Activated T-cell treated with anti-CD3 and anti-CD28 coated beads, Interleukin-2, amount 50 U/mL, for 4 hours (primary cell): ENCODE measurements around the gene BYSL. TPM values are rescaled to one million over a fixed set of nuclear protein-coding genes. Genes with fewer than 3 reads are reported as not detected.
"Not testable (repeated sequence)": the region's sequence is repeated elsewhere in the genome, so short reads cannot be mapped to it uniquely, and the experiment has no call there.

Experiments used
- ATAC-seq, 2 donors: fragments of 200-7000 bp; cut with Tn5 transposase; one replicate each; pipeline ENCODE4 v1.10.0; 2021
- DNase-seq: peaks from one replicate; pipeline ENCODE4 v3.0.0-alpha.2; 2020
- H3K27me3 Mint-ChIP-seq: one replicate; pipeline ENCODE4 v1.8.0; 2021; ENCODE audit warnings: low read depth, mixed read lengths
- H3K36me3 Mint-ChIP-seq: one replicate; pipeline ENCODE4 v1.8.0; 2022; ENCODE audit warnings: mixed read lengths; ENCODE audit not compliant: insufficient read depth
- H3K4me1 Mint-ChIP-seq: one replicate; pipeline ENCODE4 v1.8.0; 2021; ENCODE audit warnings: low read depth, mixed read lengths
- H3K4me3 Mint-ChIP-seq: one replicate; pipeline ENCODE4 v1.8.0; 2021; ENCODE audit warnings: mild to moderate bottlenecking, moderate library complexity, mixed read lengths
- H3K9me3 Mint-ChIP-seq: one replicate; pipeline ENCODE4 v1.8.0; 2021; ENCODE audit warnings: mixed read lengths
- total RNA-seq, 3 donors: library from RNA; stranded (reverse); gene quantifications; one replicate each; pipeline ENCODE4 v1.2.1, GENCODE V29; 2021

Gene BYSL
- total RNA-seq, 3 donors from 2014 or later: 128 to 140 (median 139) TPM

DNA sequence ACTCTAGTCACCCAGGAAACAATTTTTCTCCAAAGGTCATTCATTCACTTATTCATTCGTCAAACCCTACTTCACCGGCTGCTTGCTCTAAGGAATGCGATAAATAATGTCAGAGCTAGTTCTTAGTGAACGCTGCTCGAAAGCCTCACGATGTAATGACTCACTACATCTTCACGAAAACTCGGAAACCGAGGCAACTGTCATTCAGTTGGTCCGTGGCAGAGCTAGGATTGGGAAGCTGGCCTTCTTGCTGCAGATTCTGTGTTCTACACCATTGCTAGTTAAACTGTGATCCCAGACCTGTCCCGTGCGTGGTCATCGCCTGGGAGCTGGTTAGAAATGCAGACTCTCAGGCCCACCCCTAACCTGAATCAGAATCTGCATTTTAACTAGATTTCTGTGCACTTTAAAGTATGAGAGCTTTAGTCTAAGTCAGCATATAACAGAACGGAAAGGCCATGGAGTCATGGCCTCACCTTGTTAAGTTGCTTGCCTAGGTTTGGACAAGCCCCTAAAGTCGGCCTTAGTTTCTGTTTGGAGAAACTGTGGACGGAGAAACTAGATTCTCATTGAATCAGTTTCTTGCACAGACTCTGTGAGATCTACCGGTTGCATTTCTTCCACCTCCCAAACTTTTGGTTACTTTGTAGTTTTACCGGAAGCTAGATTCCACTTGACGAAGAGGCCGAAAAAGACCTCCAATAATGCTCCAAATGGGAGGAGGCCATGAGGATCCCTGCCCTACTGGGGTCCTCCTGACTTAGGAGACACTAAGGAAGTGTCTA lies 21.0 kb downstream of the BYSL start:
- ATAC-seq: peak; percentile 49 to 55

DNA sequence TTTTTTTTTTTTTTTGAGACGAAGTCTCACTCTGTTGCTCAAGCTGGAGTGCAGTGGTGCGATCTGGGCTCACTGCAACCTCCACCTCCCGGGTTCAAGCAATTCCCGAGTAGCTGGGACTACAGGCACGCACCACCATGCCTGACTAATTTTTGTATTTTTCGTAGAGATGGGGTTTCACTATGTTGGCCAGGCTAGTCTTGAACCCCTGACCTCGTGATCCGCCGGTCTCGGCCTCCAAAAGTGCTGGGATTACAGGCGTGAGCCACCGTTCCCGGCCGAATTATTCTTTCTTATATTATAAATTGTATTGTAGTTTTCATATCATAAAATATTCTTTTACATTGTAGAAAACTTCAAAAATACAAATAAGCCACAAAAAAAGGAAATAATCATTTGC lies 21.6 kb downstream of the BYSL start:
- not testable (repeated sequence) for DNase-seq, H3K9me3 Mint-ChIP-seq, ATAC-seq, H3K27me3 Mint-ChIP-seq
- peak overlapping the region; percentile 96 for H3K4me3 Mint-ChIP-seq
- H3K4me1 Mint-ChIP-seq: peaks cover 62% of the 10 kb centered on the region
- H3K36me3 Mint-ChIP-seq: peaks cover 16% of the 10 kb centered on the region

More for the DNA sequence above, 21.0 kb downstream of the BYSL start:
- DNase-seq: no peak
- Mint-ChIP-seq H3K36me3 (peaks cover 15% of the 10 kb centered on the region), H3K4me1 (peaks cover 62% of the 10 kb centered on the region), H3K4me3 (peak overlapping the region; percentile 96), H3K27me3 (no peaks in the 10 kb centered on the region), H3K9me3 (no peaks in the 10 kb centered on the region)

DNA sequence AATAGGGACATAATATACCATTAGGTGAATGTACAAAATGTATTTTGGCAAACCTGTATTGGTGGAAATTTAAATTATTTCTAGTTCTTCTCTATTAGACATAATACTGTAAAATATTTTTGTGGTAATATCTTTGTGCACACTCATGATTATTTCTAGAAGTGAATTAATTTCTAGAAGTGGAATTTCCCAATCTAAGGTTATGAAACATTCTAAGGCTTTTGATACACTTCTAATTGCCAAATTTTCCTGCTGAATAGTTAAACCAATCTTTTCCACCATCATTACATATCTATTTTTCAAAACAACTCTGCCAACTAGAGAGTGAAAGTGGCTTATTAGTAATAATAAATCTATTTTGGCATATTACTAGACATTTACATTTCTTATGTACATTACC lies 22.2 kb downstream of the BYSL start:
- H3K9me3 Mint-ChIP-seq: no peaks in the 10 kb centered on the region
- H3K27me3 Mint-ChIP-seq: no peaks in the 10 kb centered on the region
- DNase-seq (no peak), ATAC-seq (no peak)
- no peak overlapping the region for H3K4me3 Mint-ChIP-seq
- peaks cover 18% of the 10 kb centered on the region for H3K36me3 Mint-ChIP-seq
- peaks cover 60% of the 10 kb centered on the region for H3K4me1 Mint-ChIP-seq

DNA sequence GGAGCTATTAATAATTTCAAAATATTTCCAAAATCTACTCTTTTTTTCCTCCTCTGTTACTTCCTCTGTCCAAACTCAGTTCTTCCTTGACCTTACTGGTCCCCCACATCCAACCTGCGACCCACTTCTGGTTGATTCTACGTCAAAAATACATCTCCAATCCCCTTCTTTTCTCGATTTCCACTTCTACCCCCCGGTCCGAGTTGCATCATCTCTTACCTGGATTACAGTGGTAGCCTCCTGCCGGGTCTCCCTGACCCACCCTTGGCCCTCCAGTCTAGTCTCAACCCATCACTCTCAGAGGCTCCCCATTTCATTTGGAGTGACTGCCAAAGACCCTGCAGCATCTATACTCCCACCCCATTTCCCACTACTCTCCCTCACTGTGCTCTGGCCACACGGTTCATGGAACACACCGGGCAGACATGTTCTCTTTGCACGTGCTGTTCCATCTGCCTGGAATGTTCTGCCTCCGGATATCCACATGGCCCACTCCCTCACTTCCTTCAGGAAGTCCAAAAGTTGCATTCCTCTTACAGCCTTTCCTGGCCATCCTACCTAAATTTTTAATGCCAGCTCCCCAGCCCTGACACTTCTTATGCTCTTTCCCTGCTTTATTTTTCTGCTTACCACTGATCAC lies 26.4 kb downstream of the BYSL start:
- DNase-seq (no peak), ATAC-seq (no peak)
- peaks cover 15% of the 10 kb centered on the region for H3K36me3 Mint-ChIP-seq
- H3K9me3 Mint-ChIP-seq: no peaks in the 10 kb centered on the region
- no peaks in the 10 kb centered on the region for H3K27me3 Mint-ChIP-seq
- H3K4me1 Mint-ChIP-seq: peaks cover 48% of the 10 kb centered on the region
- H3K4me3 Mint-ChIP-seq: no peak overlapping the region

DNA sequence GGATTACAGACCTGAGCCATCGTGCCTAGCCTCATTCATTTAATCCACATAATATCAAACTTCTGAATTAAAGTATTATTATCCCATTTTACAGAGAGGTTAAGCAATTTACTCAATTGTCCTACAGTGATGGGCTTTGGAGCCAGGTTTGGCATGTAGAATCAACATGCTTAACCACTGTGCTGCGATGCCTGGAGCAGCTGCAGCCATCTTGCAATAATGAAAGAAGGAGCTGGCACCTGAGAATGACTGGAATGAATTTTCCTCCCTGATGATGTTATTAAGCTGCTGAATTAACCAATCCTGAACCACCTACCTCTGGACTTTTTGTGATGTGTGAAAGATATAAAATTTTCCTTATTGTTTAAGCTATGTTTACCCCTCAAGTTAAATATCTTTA lies 33.4 kb downstream of the BYSL start:
- ATAC-seq: no peak
- Mint-ChIP-seq H3K4me3 (no peak overlapping the region), H3K27me3 (no peaks in the 10 kb centered on the region), H3K9me3 (peaks cover 4% of the 10 kb centered on the region), H3K36me3 (peaks cover 11% of the 10 kb centered on the region), H3K4me1 (peaks cover 60% of the 10 kb centered on the region)
- no peak for DNase-seq

DNA sequence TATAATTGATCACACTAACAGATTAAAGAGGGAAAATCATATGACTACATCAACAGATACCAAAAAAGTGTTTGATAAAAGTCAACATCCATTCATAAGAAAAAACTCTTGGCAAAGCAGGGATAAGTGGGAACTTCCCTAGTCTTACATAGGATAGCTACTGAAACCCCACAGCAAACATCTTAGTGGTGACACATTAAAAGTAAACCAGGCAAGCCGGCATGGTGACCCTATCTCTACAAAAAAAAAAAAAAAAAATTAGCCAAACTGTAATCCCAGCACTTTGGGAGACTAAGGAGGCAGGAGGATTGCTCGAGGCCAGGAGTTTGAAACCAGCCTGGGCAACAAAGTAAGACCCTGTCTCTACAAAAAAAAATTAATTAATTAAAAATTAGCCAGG lies 34.1 kb downstream of the BYSL start:
- Mint-ChIP-seq H3K9me3 (peaks cover 4% of the 10 kb centered on the region), H3K36me3 (peaks cover 10% of the 10 kb centered on the region), H3K27me3 (no peaks in the 10 kb centered on the region), H3K4me3 (no peak overlapping the region), H3K4me1 (peaks cover 63% of the 10 kb centered on the region)
- no peak for DNase-seq
- no peak for ATAC-seq

DNA sequence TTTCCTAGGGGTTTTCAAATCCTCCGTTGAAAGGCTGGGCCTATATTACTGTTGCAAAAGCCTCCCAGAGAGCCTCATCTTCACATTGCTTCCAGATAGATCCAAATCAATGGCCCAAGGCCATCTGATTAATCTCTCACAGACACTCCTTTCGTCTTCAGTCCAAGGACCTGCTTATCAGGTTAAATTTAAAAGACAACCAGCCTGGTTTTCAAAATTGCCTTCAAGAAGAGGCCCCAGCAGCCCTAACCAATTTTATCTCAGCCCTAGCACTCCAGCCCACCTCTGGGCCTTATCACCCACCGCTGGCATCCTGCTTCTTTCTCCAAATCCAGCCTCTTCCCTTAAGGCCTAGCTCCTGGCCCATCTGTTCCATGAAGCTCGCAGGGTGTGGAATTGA lies 35.8 kb downstream of the BYSL start:
- DNase-seq: no peak
- peaks cover 4% of the 10 kb centered on the region for H3K9me3 Mint-ChIP-seq
- no peak for ATAC-seq
- H3K36me3 Mint-ChIP-seq: peaks cover 10% of the 10 kb centered on the region
- H3K4me3 Mint-ChIP-seq: no peak overlapping the region
- no peaks in the 10 kb centered on the region for H3K27me3 Mint-ChIP-seq
- H3K4me1 Mint-ChIP-seq: peaks cover 75% of the 10 kb centered on the region

DNA sequence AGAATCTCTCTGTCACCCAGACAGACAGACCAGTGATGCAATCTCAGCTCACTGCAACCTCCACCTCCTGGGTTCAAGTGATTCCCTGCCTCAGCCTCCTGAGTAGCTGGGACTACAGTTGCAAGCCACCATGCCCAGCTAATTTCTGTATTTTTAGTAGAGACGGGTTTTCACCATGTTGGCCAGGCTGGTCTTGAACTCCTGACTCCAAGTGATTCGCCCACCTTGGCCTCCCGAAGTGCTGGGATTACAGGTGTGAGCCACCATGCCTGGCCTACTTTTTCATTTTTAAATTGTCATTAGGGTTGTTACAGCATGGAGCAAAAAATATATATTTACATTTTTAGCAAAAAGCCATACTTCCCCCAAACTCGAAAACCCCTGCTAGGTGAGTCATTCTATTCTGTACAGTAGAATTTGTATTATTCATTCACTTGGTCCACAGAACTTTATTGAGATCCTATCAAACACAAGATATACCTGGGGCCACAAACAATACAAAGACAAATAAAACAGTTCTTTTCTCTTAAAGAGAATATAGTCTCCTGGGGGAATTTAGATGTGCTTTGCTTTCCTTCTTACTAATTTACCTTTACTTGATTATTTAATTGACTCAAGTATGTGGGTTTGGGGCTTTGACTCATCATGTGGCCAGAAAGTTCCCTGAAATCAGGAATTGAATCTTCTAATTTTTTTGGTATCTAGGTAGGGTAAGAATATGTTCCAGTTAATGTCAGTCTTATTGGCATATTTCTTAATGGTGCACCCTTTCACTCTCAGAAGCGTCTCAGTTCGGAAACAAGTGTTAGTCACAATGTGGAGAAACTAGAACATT lies 36.9 kb downstream of the BYSL start:
- ATAC-seq: peak; percentile 88
- Mint-ChIP-seq H3K4me3 (peak overlapping the region; percentile 55), H3K27me3 (no peaks in the 10 kb centered on the region), H3K36me3 (peaks cover 13% of the 10 kb centered on the region), H3K4me1 (peaks cover 73% of the 10 kb centered on the region), H3K9me3 (peaks cover 4% of the 10 kb centered on the region)
- DNase-seq: no peak

DNA sequence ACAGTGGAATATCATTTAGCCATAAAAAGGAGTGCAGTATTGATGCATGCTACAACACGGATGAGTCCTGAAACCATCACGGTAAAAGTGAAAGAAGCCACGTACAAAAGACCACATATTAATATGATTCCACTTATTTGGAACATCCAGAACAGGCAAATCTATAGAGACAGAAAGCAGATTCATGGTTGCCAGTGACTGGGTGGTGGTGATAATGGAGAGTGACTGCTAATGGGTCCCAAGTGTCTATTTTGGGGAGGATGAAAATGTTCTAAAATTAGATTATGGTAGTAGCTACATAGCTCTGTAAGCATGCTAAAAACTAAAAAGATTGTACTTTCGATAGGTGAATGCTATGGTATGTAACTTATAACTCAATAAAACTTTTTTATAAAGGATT lies 38.7 kb downstream of the BYSL start:
- peaks cover 4% of the 10 kb centered on the region for H3K9me3 Mint-ChIP-seq
- no peaks in the 10 kb centered on the region for H3K27me3 Mint-ChIP-seq
- H3K4me3 Mint-ChIP-seq: no peak overlapping the region
- ATAC-seq (no peak), DNase-seq (no peak)
- H3K36me3 Mint-ChIP-seq: peaks cover 21% of the 10 kb centered on the region
- peaks cover 78% of the 10 kb centered on the region for H3K4me1 Mint-ChIP-seq

DNA sequence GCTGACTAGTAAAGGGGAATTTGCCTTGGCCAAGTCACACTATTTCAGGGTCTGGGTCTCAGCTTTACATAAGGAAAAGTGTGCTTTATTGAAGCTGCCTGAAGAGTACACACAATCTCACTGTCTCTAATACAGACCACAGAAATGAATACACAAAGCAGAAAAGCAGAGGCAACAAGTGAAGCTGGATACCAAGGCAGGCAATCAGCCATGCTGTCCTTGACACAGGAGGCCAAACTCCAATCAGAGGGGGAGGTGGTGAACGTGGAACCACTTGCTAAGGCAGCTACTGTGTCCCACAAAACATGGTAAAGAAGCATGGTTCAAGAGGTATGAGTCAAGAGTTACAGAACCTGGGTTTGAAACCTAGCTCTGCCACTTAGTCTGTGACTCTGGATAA lies 42.1 kb downstream of the BYSL start:
- ATAC-seq: no peak
- H3K9me3 Mint-ChIP-seq: peaks cover 4% of the 10 kb centered on the region
- H3K27me3 Mint-ChIP-seq: no peaks in the 10 kb centered on the region
- no peak overlapping the region for H3K4me3 Mint-ChIP-seq
- peaks cover 26% of the 10 kb centered on the region for H3K36me3 Mint-ChIP-seq
- peaks cover 88% of the 10 kb centered on the region for H3K4me1 Mint-ChIP-seq
- DNase-seq: no peak

DNA sequence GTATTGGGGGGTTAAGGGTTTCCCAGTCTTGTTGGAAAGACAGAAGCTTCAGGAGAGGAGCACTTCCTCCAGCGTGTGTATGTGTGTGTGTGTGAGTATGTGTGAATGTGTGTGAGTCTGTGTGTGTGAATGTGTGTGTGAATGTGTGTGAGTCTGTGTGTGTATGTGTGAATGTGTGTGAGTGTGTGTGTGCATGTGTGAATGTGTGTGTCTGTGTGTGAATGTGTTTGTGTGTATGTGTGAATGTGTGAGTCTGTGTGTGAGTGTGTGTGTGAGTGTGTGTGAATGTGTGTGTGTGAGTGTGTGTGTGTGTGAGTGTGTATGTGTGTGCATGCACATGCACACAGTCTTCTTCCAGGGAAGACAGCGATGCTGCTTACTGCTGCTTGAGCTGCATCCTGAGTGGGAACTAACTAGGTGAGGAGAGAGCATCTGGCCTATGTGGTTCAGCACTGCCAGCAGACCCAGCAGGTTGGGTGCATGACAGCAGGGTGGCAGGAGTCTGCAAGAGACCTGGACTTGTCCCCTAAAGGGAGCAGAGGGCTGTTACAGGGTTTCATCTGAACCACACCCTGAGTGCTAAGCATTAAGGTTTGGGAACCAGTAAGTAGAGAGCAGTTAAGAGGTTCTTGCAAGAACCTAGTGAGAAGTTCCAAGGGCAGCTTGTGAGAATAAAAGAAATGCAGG lies 43.0 kb downstream of the BYSL start:
- no peaks in the 10 kb centered on the region for H3K27me3 Mint-ChIP-seq
- H3K4me3 Mint-ChIP-seq: no peak overlapping the region
- H3K4me1 Mint-ChIP-seq: peaks cover 84% of the 10 kb centered on the region
- no peak for ATAC-seq
- H3K36me3 Mint-ChIP-seq: peaks cover 24% of the 10 kb centered on the region
- H3K9me3 Mint-ChIP-seq: no peaks in the 10 kb centered on the region
- no peak for DNase-seq

DNA sequence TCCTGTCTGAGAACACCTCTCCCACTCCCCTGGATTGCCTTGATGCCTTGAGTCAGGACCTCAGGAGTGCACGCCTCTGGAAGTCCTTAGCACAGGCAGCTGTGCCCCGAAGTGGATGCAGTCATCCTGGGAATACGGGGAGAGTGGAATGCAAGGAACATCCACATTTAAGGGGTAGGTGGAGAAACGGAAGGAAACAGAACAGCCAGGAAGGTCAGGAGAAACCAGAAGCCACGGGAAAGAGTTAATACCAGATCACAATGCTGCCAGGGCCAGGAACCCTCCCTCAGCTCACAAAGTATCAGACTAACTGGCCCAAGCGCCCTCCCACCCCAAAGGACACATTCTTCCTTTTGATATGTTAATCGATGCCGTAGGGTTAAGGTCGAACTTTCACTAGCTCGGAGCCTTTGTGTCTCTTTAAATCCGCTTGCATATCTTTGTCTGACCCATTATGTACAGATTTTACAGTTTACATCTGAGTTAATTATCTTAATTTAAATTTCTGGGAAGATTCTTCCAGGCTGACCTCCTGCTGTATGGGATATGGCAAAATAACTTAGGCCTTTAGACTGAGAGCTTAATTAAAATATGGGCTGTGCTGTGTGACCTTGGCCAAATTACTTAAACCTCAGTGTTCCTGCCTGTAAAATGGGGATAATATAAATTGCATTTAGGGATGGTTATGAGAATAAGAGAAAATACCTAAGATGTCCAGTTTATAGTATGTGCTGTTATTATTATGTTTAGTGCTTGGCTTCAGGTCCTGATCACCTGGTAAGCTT lies 44.3 kb downstream of the BYSL start:
- DNase-seq: no peak
- H3K27me3 Mint-ChIP-seq: no peaks in the 10 kb centered on the region
- H3K4me1 Mint-ChIP-seq: peaks cover 82% of the 10 kb centered on the region
- no peak overlapping the region for H3K4me3 Mint-ChIP-seq
- H3K36me3 Mint-ChIP-seq: peaks cover 24% of the 10 kb centered on the region
- no peak for ATAC-seq
- H3K9me3 Mint-ChIP-seq: no peaks in the 10 kb centered on the region

DNA sequence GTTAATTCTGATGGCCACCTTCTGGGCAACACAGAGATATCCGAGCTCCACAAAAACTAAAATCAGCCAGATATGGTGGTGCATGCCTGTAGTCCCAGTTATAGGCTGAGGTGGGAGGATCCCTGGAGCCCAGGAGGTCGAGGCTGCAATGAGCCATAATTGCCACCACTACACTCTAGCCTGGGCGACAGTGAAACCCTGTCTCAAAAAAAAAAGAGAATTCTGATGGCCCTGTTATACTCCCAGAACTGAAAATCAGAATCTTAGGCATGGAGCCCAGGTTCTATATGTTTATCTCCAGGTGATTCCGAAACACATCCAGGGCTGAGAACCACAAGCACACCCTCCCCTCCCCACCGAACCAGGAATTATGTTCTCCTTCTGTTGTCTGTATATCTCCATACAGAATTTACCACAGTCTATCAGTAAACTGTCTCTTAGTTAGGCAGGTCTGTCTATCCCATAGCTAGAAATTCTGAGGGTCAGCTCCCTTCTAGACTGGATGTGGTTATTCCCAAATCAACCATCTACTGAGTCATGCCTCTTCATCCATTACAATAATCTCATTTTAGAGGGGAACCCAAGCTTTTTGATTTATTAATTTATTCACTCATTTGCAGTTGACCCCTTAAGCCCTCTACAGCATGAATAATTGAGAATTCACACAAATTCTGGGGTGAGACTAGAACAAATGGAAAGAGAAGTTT lies 45.1 kb downstream of the BYSL start:
- Mint-ChIP-seq H3K27me3 (no peaks in the 10 kb centered on the region), H3K36me3 (peaks cover 24% of the 10 kb centered on the region), H3K4me1 (peaks cover 81% of the 10 kb centered on the region), H3K4me3 (no peak overlapping the region), H3K9me3 (no peaks in the 10 kb centered on the region)
- ATAC-seq (no peak), DNase-seq (no peak)
